Small intestine (tissue), 7 donors: ENCODE data around the gene PDE4D. TPM values are rescaled to one million over a fixed set of nuclear protein-coding genes. Genes with fewer than 3 reads are reported as not detected.

Source experiments
- DNase-seq, 2 donors: peaks; one replicate each; pipeline versions ENCODE4 v3.0.0 to v3.0.0-alpha.2; 2013
- FAIRE-seq: peaks from 2 replicates; lab custom pipeline; 2012; peaks lifted over from hg19 to GRCh38; lab: Jason Lieb, UNC
- H3K27ac ChIP-seq, 3 donors: one replicate each; pipeline ENCODE4 v1.5.1; 2013; ENCODE audit warnings: low read length in 2 of 3, mild to moderate bottlenecking in 2 of 3, control low read depth in 1 of 3, inconsistent platforms in 1 of 3, low read depth in 1 of 3, moderate library complexity in 1 of 3
- H3K27me3 ChIP-seq, 3 donors: one replicate each; pipeline ENCODE4 v1.6.1; 2013; ENCODE audit warnings: low read length in 3 of 3, inconsistent platforms in 1 of 3; ENCODE audit not compliant: control insufficient read depth in 3 of 3, insufficient read depth in 3 of 3
- H3K36me3 ChIP-seq, 3 donors: one replicate each; pipeline ENCODE4 v1.6.1; 2013; ENCODE audit warnings: low read length in 3 of 3, inconsistent platforms in 1 of 3, low read depth in 1 of 3, mild to moderate bottlenecking in 1 of 3, moderate library complexity in 1 of 3; ENCODE audit not compliant: control insufficient read depth in 3 of 3, insufficient read depth in 2 of 3
- H3K4me1 ChIP-seq, 3 donors: one replicate each; pipeline ENCODE4 v1.6.1; 2013; ENCODE audit warnings: low read length in 2 of 3, inconsistent platforms in 1 of 3, low read depth in 1 of 3, mild to moderate bottlenecking in 1 of 3, moderate library complexity in 1 of 3; ENCODE audit not compliant: control insufficient read depth in 3 of 3, insufficient read depth in 2 of 3
- H3K4me3 ChIP-seq, 3 donors: one replicate each; pipeline ENCODE4 v1.5.1; 2013; ENCODE audit warnings: low read length in 3 of 3, control low read depth in 1 of 3, inconsistent platforms in 1 of 3, low read depth in 1 of 3, mild to moderate bottlenecking in 1 of 3, moderate library complexity in 1 of 3
- H3K9me3 ChIP-seq, 2 donors: one replicate each; pipeline ENCODE4 v1.6.1; 2013; ENCODE audit warnings: low read depth in 1 of 2, low read length in 1 of 2; ENCODE audit not compliant: control insufficient read depth in 2 of 2, insufficient read depth in 1 of 2
- WGBS, 3 donors: extraction: QIAGEN DNeasy Blood & Tissue Kit; methylation state at CpG; one replicate each; pipeline ENCODE4 v1.1.7; 2013; 5-methylcytosine and 5-hydroxymethylcytosine counted together
- polyA plus RNA-seq, 4 donors: library from polyadenylated mRNA; stranded (reverse) in 3 of 4; unstranded in 1 of 4; fragments of 200-250 nt in 3 of 4; fragments of 120-200 nt in 1 of 4; gene quantifications; one replicate each; pipeline versions ENCODE4 v1.2.1 to v1.2.3, GENCODE V29; 2013
- donor health status: healthy with polysubstance abuse.
- donor health status: control.
- donor health status: control.
- donor health status: Bipolar disorder and iron deficiency.
- donor health status: healthy.

The PDE4D gene
- polyA plus RNA-seq, 4 donors: 2.9 to 16.2 (median 5.3) TPM

GRCh38 chr5:59746241-59746765 lies 147.2 kb downstream of the PDE4D start:
- no peak for DNase-seq
- Histone ChIP-seq H3K27me3 (no peaks in the 10 kb centered on the region), H3K9me3 (no peaks in the 10 kb centered on the region), H3K27ac (peak overlapping the region in 1 of 3 donors; percentile 41), H3K36me3 (no peaks in the 10 kb centered on the region), H3K4me1 (peaks cover 0 to under 1% (median 0%) of the 10 kb centered on the region in 3 donors), H3K4me3 (no peak overlapping the region)
- FAIRE-seq: no peak
- 67 to 85% (median 79%) methylated on average over 7 of the region's 7 CpGs for WGBS, 3 donors

GRCh38 chr5:59745415-59745863 lies 148.1 kb downstream of the PDE4D start:
- no peaks in the 10 kb centered on the region for H3K36me3 ChIP-seq
- no peak overlapping the region for H3K4me3 ChIP-seq
- 66 to 87% (median 68%) methylated on average over 7 of the region's 7 CpGs for WGBS, 3 donors
- no peaks in the 10 kb centered on the region for H3K27me3 ChIP-seq
- H3K27ac ChIP-seq: peak overlapping the region in 1 of 3 donors; percentile 3
- no peaks in the 10 kb centered on the region for H3K9me3 ChIP-seq
- no peak for FAIRE-seq
- no peak for DNase-seq
- H3K4me1 ChIP-seq: no peaks in the 10 kb centered on the region

- H3K27me3 ChIP-seq: no peaks in the 10 kb centered on the region
- DNase-seq (no peak), FAIRE-seq (no peak)
- H3K9me3 ChIP-seq: no peaks in the 10 kb centered on the region
- H3K4me3 ChIP-seq: no peak overlapping the region
- no peak overlapping the region for H3K27ac ChIP-seq
- H3K36me3 ChIP-seq: no peaks in the 10 kb centered on the region
- H3K4me1 ChIP-seq: no peaks in the 10 kb centered on the region
These were observed 149.0 kb downstream of the PDE4D start for GRCh38 chr5:59744531-59744992.

GRCh38 chr5:59741599-59741998 lies 151.9 kb downstream of the PDE4D start:
- H3K27me3 ChIP-seq: no peaks in the 10 kb centered on the region
- DNase-seq: no peak
- H3K9me3 ChIP-seq: no peaks in the 10 kb centered on the region
- WGBS, 3 donors: 80 to 94% (median 87%) methylated on average over 3 of the region's 3 CpGs
- no peaks in the 10 kb centered on the region for H3K4me1 ChIP-seq
- no peaks in the 10 kb centered on the region for H3K36me3 ChIP-seq
- H3K27ac ChIP-seq: no peak overlapping the region
- no peak overlapping the region for H3K4me3 ChIP-seq
- FAIRE-seq: no peak

GRCh38 chr5:59738024-59738423 lies 155.5 kb downstream of the PDE4D start:
- WGBS, 3 donors: 90 to 97% (median 96%) methylated on average over 1 of the region's 1 CpG
- FAIRE-seq: no peak
- no peaks in the 10 kb centered on the region for H3K4me1 ChIP-seq
- H3K27me3 ChIP-seq: no peaks in the 10 kb centered on the region
- H3K9me3 ChIP-seq: no peaks in the 10 kb centered on the region
- DNase-seq: no peak
- no peak overlapping the region for H3K4me3 ChIP-seq
- H3K36me3 ChIP-seq: no peaks in the 10 kb centered on the region
- H3K27ac ChIP-seq: no peak overlapping the region

- Histone ChIP-seq H3K4me3 (no peak overlapping the region), H3K9me3 (no peaks in the 10 kb centered on the region), H3K36me3 (no peaks in the 10 kb centered on the region), H3K27ac (no peak overlapping the region), H3K27me3 (no peaks in the 10 kb centered on the region), H3K4me1 (no peaks in the 10 kb centered on the region)
- no peak for FAIRE-seq
- no peak for DNase-seq
These were observed 160.7 kb downstream of the PDE4D start for GRCh38 chr5:59732806-59733205.

GRCh38 chr5:59732301-59732700 lies 161.2 kb downstream of the PDE4D start:
- Histone ChIP-seq H3K4me3 (no peak overlapping the region), H3K4me1 (no peaks in the 10 kb centered on the region), H3K27ac (no peak overlapping the region), H3K27me3 (no peaks in the 10 kb centered on the region), H3K36me3 (no peaks in the 10 kb centered on the region), H3K9me3 (no peaks in the 10 kb centered on the region)
- 79 to 92% (median 89%) methylated on average over 2 of the region's 2 CpGs for WGBS, 3 donors
- no peak for DNase-seq
- FAIRE-seq: no peak

GRCh38 chr5:59731809-59732208 lies 161.7 kb downstream of the PDE4D start:
- Histone ChIP-seq H3K27me3 (no peaks in the 10 kb centered on the region), H3K9me3 (no peaks in the 10 kb centered on the region)
- WGBS, 3 donors: 89 to 100% (median 98%) methylated on average over 1 of the region's 1 CpG

GRCh38 chr5:59729820-59730219 lies 163.7 kb downstream of the PDE4D start:
- Histone ChIP-seq H3K4me3 (peak overlapping the region in 1 of 3 donors; percentile 5), H3K36me3 (no peaks in the 10 kb centered on the region), H3K4me1 (no peaks in the 10 kb centered on the region), H3K9me3 (no peaks in the 10 kb centered on the region), H3K27me3 (no peaks in the 10 kb centered on the region), H3K27ac (no peak overlapping the region)
- WGBS, 3 donors: 78 to 84% (median 78%) methylated on average over 2 of the region's 2 CpGs
- FAIRE-seq (no peak), DNase-seq (peak; percentile 11 to 18)

More at GRCh38 chr5:59731809-59732208, 161.7 kb downstream of the PDE4D start:
- Histone ChIP-seq H3K36me3 (no peaks in the 10 kb centered on the region), H3K4me1 (no peaks in the 10 kb centered on the region), H3K4me3 (no peak overlapping the region), H3K27ac (no peak overlapping the region)
- FAIRE-seq (no peak), DNase-seq (no peak)
